Esophagus muscularis mucosa (tissue), 3 donors: ENCODE data around the gene ZNF136.

Source experiments
- CTCF ChIP-seq, 3 experiments: fragments of 200-600 bp in 2 of 3; fragments of 450-650 bp in 1 of 3; sonication (generic) in 2 of 3; IDR thresholded peaks; one replicate each; pipeline ENCODE4 v1.5.1; 2017 to 2019; ENCODE audit warnings: antibody characterized with exemption in 3 of 3, mild to moderate bottlenecking in 2 of 3, moderate library complexity in 1 of 3
- POLR2AphosphoS5 ChIP-seq, 2 donors: sonication (generic); formaldehyde crosslinking; IDR thresholded peaks; one replicate each; pipeline ENCODE4 v1.6.1; 2017; ENCODE audit warnings: antibody characterized with exemption in 2 of 2

- TF ChIP-seq CTCF (IDR thresholded peaks at IDR 0.05) (peak; percentile 91 to 96 (median 94)), POLR2AphosphoS5 (IDR thresholded peaks at IDR 0.05) (peak; percentile 40 to 80)
Measured at GRCh38 chr19:12140545-12141404, 22.1 kb upstream of the ZNF136 start.
